SIG-M5 treated with dmso at 0.1 percent for 504 hours (cell line): ENCODE measurements around the gene DOK4.
"Not testable (repeated sequence)": the region's sequence is repeated elsewhere in the genome, so short reads cannot be mapped to it uniquely, and the experiment has no call there.

Experiments used
- DNase-seq: peaks from one replicate; lab custom pipeline; 2025; ENCODE audit not compliant: unreplicated experiment; lab: John Stamatoyannopoulos, UW

The DOK4 gene

GRCh38 chr16:57502048-57502775 lies 15.9 kb upstream of the DOK4 start:
- no peak for DNase-seq

- DNase-seq: no peak
Observed at GRCh38 chr16:57501492-57501891, 15.2 kb upstream of the DOK4 start.

- DNase-seq: no peak
Observed at GRCh38 chr16:57500578-57501111, 14.4 kb upstream of the DOK4 start.

- DNase-seq: not testable (repeated sequence)
Observed at GRCh38 chr16:57499941-57500340, 13.6 kb upstream of the DOK4 start.

GRCh38 chr16:57498031-57498430 lies 11.7 kb upstream of the DOK4 start:
- no peak for DNase-seq

DNA sequence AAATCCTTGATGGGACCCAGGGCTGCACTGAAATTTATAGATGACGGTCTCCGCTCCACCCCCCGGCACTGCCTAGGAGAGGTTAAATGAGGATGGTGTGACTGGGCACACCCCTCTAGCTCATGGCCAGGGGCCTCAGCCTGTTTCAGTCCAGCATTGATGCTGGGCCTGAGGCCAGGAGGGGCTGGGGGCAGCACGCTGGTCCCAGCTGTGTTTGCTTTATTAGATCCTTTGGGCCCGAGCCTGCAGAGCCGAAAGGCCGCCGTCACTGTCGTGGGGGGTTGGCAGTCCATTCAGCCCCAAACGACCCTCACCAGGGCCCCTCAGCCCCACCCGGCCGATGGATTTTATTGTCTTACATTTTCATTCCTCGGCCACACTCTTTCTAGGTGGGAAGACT lies 10.8 kb upstream of the DOK4 start:
- DNase-seq: no peak

- no peak for DNase-seq
Observed at GRCh38 chr16:57493767-57494166, 7.5 kb upstream of the DOK4 start.

GRCh38 chr16:57489229-57489628 lies 2.9 kb upstream of the DOK4 start:
- no peak for DNase-seq

- no peak for DNase-seq
Observed at GRCh38 chr16:57486858-57487834, 853 bp upstream of the DOK4 start.

DNA sequence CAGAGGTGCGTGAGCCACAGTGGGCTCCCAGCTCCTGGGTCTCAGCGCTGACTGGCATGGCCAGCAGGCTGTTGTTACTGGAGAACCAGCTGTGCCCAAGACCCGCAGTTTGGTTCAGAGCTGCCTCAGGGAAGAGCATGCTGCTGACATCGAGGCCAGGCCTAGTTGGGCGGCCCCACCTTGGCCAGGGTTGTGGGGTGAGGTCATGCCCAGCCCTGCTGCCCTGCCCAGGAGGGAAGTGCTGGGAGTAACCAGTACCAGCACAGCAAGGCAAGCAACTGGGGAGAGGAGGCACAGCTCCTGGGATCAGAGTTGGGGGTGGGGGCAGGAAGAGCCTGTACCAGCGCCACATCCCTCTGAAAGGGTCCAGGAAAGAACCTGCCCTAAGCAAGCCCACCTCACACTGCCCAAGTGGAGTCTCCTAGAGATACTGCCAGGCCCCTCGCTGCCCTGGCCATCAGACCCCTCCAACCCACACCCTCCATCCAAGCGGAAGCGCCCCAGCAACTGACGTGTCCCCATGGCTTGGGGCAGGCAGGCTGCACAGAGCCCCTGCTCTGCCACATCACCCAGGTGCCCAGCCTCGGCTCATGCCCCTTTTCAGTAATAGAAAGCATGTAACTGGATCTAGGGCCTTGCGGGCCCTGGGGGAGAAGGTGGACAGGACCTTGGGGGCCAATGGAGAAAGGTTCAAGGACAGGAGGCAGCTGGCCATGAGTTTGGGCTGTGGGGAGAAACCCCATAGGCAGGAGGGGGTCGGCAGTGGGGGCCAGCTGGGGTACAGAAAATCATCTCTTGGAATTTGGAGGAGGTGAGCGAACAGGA lies 990 bp downstream of the DOK4 start:
- no peak for DNase-seq

DNA sequence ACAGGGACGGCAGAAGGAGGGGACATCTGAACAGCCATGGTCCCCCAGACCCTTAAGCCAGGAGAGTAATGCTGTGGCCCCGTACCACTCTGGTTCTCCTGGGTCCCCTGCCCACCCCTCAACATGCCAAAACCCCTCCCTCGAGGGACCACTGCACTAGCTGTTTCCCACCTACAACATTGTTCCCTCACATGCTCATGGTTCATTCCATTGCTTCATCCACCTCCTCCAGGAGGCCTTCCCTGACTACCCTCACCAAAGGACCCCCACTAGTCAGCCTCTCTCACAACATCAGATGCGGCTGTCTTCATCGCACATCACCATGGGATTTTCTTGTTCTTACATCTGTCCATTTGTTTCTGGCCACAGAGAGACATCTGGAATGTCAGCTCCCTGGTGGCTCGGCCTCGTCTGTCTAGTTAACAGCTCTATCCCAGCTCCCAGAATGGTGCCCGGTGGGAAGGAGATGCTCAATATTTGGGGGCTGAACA lies 1.7 kb downstream of the DOK4 start:
- DNase-seq: no peak

- DNase-seq: no peak
Observed at GRCh38 chr16:57483725-57484514, 2.4 kb downstream of the DOK4 start.

GRCh38 chr16:57482845-57483545 lies 3.3 kb downstream of the DOK4 start:
- no peak for DNase-seq

DNA sequence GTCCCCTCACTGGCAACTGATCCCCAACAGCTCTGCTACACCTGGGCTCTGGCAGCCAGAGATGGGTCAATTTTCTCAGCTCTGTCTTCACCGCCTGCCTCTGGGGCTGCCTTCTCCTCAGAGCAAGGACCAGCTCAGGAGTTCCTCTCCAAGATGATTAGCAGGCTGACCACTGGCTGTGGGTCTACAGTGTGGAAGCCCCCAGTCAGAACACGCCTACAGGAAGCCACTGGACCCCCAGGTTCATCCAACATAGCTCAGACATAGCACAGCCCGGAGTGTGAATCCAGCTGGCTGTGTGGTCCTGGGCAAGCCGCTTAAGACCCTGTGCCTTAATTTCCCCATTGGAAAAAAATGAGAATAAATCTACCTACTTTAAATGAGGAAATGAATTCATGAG lies 4.9 kb downstream of the DOK4 start:
- no peak for DNase-seq

DNA sequence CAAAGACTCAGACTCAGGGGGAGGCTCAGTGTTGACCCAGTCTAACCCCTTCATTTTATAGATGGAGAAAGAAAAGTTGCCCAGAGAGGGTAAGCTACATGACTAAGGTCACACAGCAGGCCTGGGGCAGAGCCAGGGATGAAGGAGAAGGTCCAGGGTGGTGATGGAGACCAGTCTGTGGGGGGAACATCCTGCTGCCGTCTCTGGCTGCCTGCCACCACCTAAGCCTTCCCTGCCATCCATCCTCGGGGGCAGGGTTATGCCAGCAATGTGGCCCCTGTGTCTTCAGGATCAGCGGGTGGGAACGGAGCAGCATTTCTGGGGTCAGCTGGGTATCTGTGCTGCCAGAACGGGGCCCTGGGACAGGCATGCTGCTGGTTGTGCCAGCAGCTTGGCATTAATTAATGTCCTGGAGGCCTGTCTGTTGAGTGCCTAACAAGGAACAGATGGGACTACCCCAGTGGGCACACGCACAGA lies 5.5 kb downstream of the DOK4 start:
- DNase-seq: no peak

- no peak for DNase-seq
Observed at GRCh38 chr16:57479976-57480753, 6.1 kb downstream of the DOK4 start.

DNA sequence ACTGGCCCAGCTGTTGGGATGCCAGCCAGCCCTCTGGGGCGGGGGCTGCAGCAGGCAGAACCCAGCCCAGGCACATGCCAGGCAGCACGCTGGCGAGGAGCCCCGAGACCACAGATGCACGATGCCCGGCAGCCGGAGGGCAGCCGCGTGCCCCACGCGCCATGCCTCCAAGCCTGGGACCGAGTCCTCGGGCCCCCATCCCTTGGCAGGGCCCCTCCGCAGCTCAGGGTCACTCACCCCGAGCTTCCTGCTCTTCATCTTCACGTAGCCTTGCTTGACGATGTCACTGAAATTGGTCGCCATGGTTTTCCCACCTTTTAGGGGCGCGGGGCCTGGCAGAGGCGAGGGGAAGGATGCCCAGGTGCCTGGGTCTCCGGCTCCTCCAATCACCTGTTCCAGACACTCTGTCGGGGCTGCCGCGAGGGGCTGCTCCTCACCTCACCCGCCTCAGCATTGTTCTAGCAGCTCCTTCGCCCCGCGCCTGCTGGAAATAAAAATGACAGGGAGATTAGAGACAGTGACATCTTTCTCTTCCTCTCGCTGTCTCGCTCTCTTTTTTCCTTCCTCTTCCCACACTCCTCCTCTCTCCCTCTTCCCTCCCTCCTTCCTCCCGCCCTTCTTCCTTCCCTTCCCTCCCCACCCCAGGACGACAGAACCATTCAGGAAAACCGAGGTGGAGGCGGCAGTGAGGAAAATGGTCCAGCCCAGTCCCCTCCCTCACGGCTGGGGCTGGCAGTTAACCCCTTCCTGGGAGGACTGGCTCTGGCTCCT lies 6.9 kb downstream of the DOK4 start:
- no peak for DNase-seq
